Transverse colon (tissue), 4 donors: Measurements from ENCODE around the gene BRD3OS. TPM values are rescaled to one million over a fixed set of nuclear protein-coding genes. Genes with fewer than 3 reads are reported as not detected.

Source experiments
- DNase-seq: peaks from one replicate; pipeline ENCODE4 v3.0.0-alpha.2; 2019
- H3K27ac ChIP-seq, 4 donors: fragments of 200-600 bp; sonication (generic); 2 replicates each; pipeline ENCODE4 v1.5.1; 2016 to 2018; ENCODE audit warnings: inconsistent platforms in 4 of 4
- H3K27me3 ChIP-seq: fragments of 200-600 bp; sonication (generic); 2 replicates; pipeline ENCODE4 v1.5.1; 2017; ENCODE audit warnings: inconsistent platforms
- H3K36me3 ChIP-seq, 4 donors: fragments of 200-600 bp; sonication (generic); 2 replicates each; pipeline ENCODE4 v1.5.1; 2017 to 2019; ENCODE audit warnings: inconsistent platforms in 4 of 4
- H3K4me1 ChIP-seq, 4 donors: fragments of 200-600 bp; sonication (generic); 2 replicates each; pipeline ENCODE4 v1.5.1; 2017 to 2020; ENCODE audit warnings: inconsistent platforms in 4 of 4
- H3K4me3 ChIP-seq, 4 donors: fragments of 200-600 bp; sonication (generic); 1 replicate in 1 of 4; 2 replicates in 3 of 4; pipeline versions ENCODE4 v1.5.1 to v1.6.1; 2017 to 2019; ENCODE audit warnings: inconsistent platforms in 4 of 4
- H3K9me3 ChIP-seq, 2 donors: fragments of 200-600 bp; sonication (generic); 2 replicates each; pipeline ENCODE4 v1.5.1; 2017 to 2019; ENCODE audit warnings: inconsistent platforms in 2 of 2
- CTCF ChIP-seq, 5 experiments: fragments of 200-600 bp in 3 of 5; fragments of 450-650 bp in 2 of 5; sonication (generic) in 3 of 5; IDR thresholded peaks; 1 replicate in 2 of 5; 2 replicates in 3 of 5; pipeline ENCODE4 v1.5.1; 2016 to 2017; ENCODE audit warnings: antibody characterized with exemption in 5 of 5, inconsistent platforms in 3 of 5, mild to moderate bottlenecking in 2 of 5, moderate library complexity in 1 of 5
- EP300 ChIP-seq: sonication (generic); formaldehyde crosslinking; IDR thresholded peaks from one replicate; pipeline ENCODE4 v1.6.1; 2017; ENCODE audit warnings: antibody characterized with exemption, low read depth
- POLR2A ChIP-seq: fragments of 450-650 bp; IDR thresholded peaks from one replicate; pipeline ENCODE4 v1.6.1; 2016; ENCODE audit warnings: antibody characterized with exemption, mild to moderate bottlenecking, moderate library complexity
- POLR2AphosphoS5 ChIP-seq, 3 donors: sonication (generic); formaldehyde crosslinking; IDR thresholded peaks; one replicate each; pipeline ENCODE4 v1.6.1; 2016; ENCODE audit warnings: antibody characterized with exemption in 3 of 3
- WGBS, 2 donors: methylation state at CpG; one replicate each; pipeline ENCODE4 v1.1.5; 2018; ENCODE audit warnings: low coverage in 1 of 2; 5-methylcytosine and 5-hydroxymethylcytosine counted together
- in situ Hi-C, 4 donors: fragments of 200-750 bp; cut with MboI; loops; one replicate each; pipeline versions ENCODE4 v1.15.0 to v1.15.1; 2017; ENCODE audit warnings: low sequenced_read_pairs in 3 of 4, low pct_ligation_motif_present in 1 of 4, low pct_unique_long_range_greater_than_20kb in 1 of 4
- intact Hi-C: fragments of 100-400 bp; cut with DNase I; formaldehyde crosslinking; loops from one replicate; pipeline ENCODE4 v1.15.1; 2023; ENCODE audit warnings: low total_unique reads
- total RNA-seq, 4 donors: library from RNA; depleted of rRNA; stranded (reverse); fragments of >200 nt; gene quantifications; one replicate each; pipeline ENCODE4 v1.1.0, GENCODE V29; 2016

The BRD3OS gene
- total RNA-seq, 4 donors from 2014 or later: 3.2 to 6.6 (median 4.4) TPM

GRCh38 chr9:134058716-134059115 is 33.4 kb downstream of the BRD3OS start:
- intact Hi-C loops (no loop called here), in situ Hi-C loops (no loop called here)
- H3K27me3 ChIP-seq: no peaks in the 10 kb centered on the region
- no peak overlapping the region for H3K27ac ChIP-seq
- WGBS, 2 donors: 88% methylated on average over 7 of the region's 7 CpGs; no CpG with 5 or more reads in 1 of the 2 donors
- no peak for DNase-seq
- no peak for TF ChIP-seq POLR2A
- TF ChIP-seq CTCF (IDR thresholded peaks at IDR 0.05): no peak
- no peak for TF ChIP-seq POLR2AphosphoS5 (IDR thresholded peaks at IDR 0.05)
- no peak for TF ChIP-seq EP300
- no peaks in the 10 kb centered on the region for H3K36me3 ChIP-seq
- peaks cover 22 to 71% (median 52%) of the 10 kb centered on the region in 4 donors for H3K4me1 ChIP-seq
- H3K9me3 ChIP-seq: no peaks in the 10 kb centered on the region
- no peak overlapping the region for H3K4me3 ChIP-seq

DNA sequence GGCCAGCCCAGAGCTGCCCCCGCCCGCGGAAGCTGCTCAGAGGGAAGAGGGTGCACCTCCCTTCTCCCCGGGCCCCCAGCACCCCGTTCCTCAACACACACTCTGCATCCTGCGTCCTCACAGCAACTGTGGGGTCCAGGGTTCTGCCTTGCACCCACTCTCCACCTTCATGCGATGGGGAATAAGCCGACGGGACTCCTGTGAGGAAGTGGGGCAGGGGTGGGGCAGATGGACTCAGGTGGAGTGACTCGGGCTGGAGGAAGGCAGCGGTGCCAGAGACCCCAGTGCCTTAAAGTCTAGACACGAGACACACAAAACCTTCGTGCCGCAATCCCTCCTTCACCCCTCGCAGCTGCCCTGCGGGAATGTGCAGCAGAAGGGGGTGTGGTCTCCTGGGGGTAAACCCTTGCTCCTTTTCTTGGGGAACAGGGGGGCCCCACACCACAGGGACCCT is 33.9 kb downstream of the BRD3OS start:
- WGBS, 2 donors: 85 to 87% methylated on average over 5 to 15 of the region's 16 CpGs
- no peak overlapping the region for H3K27ac ChIP-seq
- H3K4me1 ChIP-seq: peaks cover 22 to 71% (median 53%) of the 10 kb centered on the region in 4 donors
- H3K27me3 ChIP-seq: no peaks in the 10 kb centered on the region
- peak; percentile 6 for DNase-seq
- intact Hi-C loops (no loop called here), in situ Hi-C loops (no loop called here)
- TF ChIP-seq POLR2AphosphoS5 (IDR thresholded peaks at IDR 0.05) (no peak), EP300 (no peak), CTCF (IDR thresholded peaks at IDR 0.05) (no peak), POLR2A (no peak)
- no peak overlapping the region for H3K4me3 ChIP-seq
- H3K36me3 ChIP-seq: no peaks in the 10 kb centered on the region
- H3K9me3 ChIP-seq: no peaks in the 10 kb centered on the region

DNA sequence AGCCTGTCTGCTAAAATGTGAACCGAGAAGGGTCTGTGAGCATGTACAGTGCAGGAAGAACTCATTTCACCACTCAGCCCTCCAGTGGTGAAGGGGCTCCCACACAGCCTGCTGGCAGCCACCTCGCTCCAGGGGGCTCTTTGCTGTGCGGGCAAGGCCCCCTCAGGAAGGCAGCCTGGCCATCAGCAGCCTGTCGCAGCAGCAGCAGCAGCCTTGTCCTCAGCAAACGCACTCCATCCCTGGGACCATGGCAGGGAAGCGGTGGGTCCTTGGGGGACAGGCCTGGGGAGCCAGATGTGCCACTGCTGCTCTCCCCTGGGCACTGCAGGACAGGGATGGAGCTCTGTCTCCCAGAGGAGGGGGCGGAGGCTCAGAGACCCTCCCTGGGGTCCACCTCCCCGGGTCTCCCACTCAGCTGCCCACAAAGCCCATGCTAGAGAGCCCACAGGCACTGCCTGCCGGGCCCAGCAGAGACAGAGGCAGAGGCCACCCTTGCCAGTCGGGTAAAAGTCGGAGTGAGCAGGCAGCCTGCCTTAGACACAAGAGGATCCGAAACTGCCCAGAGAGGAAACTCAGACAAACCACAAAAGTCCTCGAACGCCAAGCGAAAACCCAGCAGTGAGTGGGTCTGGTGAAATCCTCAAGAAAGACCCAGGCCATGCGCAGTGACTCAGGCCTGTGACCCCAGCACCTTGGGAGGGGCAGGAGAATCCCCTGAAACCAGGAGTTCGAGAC is 34.5 kb downstream of the BRD3OS start:
- peaks cover 22 to 75% (median 53%) of the 10 kb centered on the region in 4 donors for H3K4me1 ChIP-seq
- intact Hi-C loops (no loop called here), in situ Hi-C loops (no loop called here)
- WGBS, 2 donors: 77% methylated on average over 17 of the region's 17 CpGs; no CpG with 5 or more reads in 1 of the 2 donors
- no peaks in the 10 kb centered on the region for H3K9me3 ChIP-seq
- TF ChIP-seq CTCF (IDR thresholded peaks at IDR 0.05) (no peak), EP300 (no peak), POLR2A (no peak), POLR2AphosphoS5 (IDR thresholded peaks at IDR 0.05) (no peak)
- H3K27ac ChIP-seq: no peak overlapping the region
- no peak overlapping the region for H3K4me3 ChIP-seq
- peak; percentile 55 for DNase-seq
- no peaks in the 10 kb centered on the region for H3K36me3 ChIP-seq
- H3K27me3 ChIP-seq: no peaks in the 10 kb centered on the region

DNA sequence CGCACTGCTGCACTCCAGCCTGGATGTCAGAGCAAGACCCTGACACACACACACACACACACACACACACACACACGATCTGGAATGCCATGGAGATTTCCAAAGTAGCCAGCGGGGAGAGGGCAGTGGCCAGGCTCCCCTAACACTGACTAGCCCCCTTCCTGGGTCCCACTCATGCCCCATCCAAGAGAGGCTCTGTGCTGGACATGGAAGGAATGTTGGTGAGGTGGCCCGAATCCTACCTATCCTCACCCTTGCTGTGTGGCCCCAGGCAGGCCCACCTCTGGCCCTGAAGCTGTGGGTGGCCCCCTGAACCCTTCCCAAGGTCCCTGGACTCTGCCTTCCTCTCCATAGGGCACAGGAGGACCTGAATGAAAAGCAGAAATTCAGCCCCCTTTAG is 35.3 kb downstream of the BRD3OS start:
- H3K4me1 ChIP-seq: peaks cover 23 to 75% (median 53%) of the 10 kb centered on the region in 4 donors

More for the DNA sequence above, 35.3 kb downstream of the BRD3OS start:
- Histone ChIP-seq H3K36me3 (no peaks in the 10 kb centered on the region), H3K27me3 (no peaks in the 10 kb centered on the region), H3K9me3 (no peaks in the 10 kb centered on the region), H3K4me3 (no peak overlapping the region), H3K27ac (no peak overlapping the region)
- intact Hi-C loops: no loop called here
- in situ Hi-C loops: no loop called here
- TF ChIP-seq EP300 (no peak), CTCF (IDR thresholded peaks at IDR 0.05) (no peak), POLR2AphosphoS5 (IDR thresholded peaks at IDR 0.05) (no peak), POLR2A (no peak)
- DNase-seq: no peak
- 73% methylated on average over 4 of the region's 4 CpGs; no CpG with 5 or more reads in 1 of the 2 donors for WGBS, 2 donors
